ENCODE data around the gene ATAD3A.

DNA sequence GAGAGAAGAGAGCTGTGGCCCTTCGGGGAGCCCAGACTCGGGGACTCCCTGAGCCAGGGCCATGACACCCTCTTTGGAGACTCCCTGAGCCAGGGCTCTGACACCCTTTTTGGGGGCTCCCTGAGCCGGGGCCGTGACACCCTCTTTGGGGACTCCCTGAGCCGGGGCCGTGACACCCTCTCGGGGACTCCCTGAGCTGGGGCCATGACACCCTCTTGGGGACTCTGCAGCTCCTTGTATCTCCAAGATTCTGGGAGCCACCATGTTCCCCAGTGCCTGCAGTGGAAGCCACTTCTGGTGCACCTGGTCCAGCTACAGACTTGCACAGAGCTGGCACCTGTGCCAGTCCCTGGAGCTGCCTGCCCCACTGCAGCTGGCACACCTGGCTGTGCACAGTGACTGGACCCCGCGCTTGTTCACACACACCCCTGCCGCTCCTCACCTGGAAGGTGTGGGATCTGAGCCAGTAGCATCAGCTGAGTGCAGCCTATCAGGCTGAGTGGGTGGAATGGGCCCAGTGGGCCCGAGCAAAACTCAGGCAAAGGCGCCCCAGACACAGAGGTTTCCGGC is 66.5 kb downstream of the ATAD3A start:
- TF ChIP-seq, protein P1, sequence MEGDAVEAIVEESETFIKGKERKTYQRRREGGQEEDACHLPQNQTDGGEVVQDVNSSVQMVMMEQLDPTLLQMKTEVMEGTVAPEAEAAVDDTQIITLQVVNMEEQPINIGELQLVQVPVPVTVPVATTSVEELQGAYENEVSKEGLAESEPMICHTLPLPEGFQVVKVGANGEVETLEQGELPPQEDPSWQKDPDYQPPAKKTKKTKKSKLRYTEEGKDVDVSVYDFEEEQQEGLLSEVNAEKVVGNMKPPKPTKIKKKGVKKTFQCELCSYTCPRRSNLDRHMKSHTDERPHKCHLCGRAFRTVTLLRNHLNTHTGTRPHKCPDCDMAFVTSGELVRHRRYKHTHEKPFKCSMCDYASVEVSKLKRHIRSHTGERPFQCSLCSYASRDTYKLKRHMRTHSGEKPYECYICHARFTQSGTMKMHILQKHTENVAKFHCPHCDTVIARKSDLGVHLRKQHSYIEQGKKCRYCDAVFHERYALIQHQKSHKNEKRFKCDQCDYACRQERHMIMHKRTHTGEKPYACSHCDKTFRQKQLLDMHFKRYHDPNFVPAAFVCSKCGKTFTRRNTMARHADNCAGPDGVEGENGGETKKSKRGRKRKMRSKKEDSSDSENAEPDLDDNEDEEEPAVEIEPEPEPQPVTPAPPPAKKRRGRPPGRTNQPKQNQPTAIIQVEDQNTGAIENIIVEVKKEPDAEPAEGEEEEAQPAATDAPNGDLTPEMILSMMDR (IDR thresholded peaks at IDR 0.05), result no peak
- TF ChIP-seq POLR2A (IDR thresholded peaks at IDR 0.05), result no peak
